K562 (cell line): ENCODE data around the gene NFKBIB. TPM values are rescaled to one million over a fixed set of nuclear protein-coding genes. Genes with fewer than 3 reads are reported as not detected.

Experiments
- FOXK2 ChIP-seq, 2 experiments: fragments of 450-650 bp; IDR thresholded peaks in 1 of 2; conservative IDR thresholded peaks in 1 of 2; 2 replicates each; pipeline ENCODE4 v1.6.1; 2016; ENCODE audit warnings: low read depth in 2 of 2, mild to moderate bottlenecking in 1 of 2
- MTA1 ChIP-seq: fragments of 450-650 bp; IDR thresholded peaks from 2 replicates; pipeline ENCODE4 v1.6.1; 2017; ENCODE audit warnings: borderline replicate concordance
- NBN ChIP-seq: fragments of 450-650 bp; IDR thresholded peaks from 2 replicates; pipeline ENCODE4 v1.6.1; 2016; ENCODE audit warnings: low read depth, mild to moderate bottlenecking
- NCOA1 ChIP-seq: fragments of 450-650 bp; IDR thresholded peaks from 2 replicates; pipeline ENCODE4 v1.6.1; 2016; ENCODE audit warnings: low read depth
- SUPT5H ChIP-seq: fragments of 450-650 bp; IDR thresholded peaks from 2 replicates; pipeline ENCODE4 v1.6.1; 2016
- ZNF121 ChIP-seq: sonication (generic); formaldehyde crosslinking; conservative IDR thresholded peaks from 2 replicates; pipeline ENCODE4 v1.8.0; 2022; ENCODE audit warnings: missing genetic modification reagents
- polyA plus RNA-seq, 8 experiments: library from polyadenylated mRNA; depleted of rRNA in 4 of 8; stranded (reverse) in 5 of 8; unstranded in 3 of 8; fragments of >200 nt; fragmentation: Nextera tagmentation in 2 of 8; fragmentation: Illumina TruSeq in 1 of 8; extraction: Ambion mirVana in 2 of 8; extraction: Trizol in 1 of 8; gene quantifications; 2 replicates each; pipeline versions ENCODE4 v1.2.1 to v1.2.3, GENCODE V29; 2011 to 2014; ENCODE audit warnings: inconsistent platforms in 1 of 8, missing spikeins in 1 of 8
- total RNA-seq, 7 experiments: library from RNA; depleted of rRNA in 6 of 7; stranded (reverse); fragments of >200 nt in 6 of 7; fragmentation: Illumina TruSeq in 2 of 7; extraction: Trizol in 2 of 7; gene quantifications; 2 replicates each; pipeline versions ENCODE4 v1.2.1 to v1.2.3, GENCODE V29; 2011 to 2021; ENCODE audit warnings: low replicate concordance in 1 of 7
- TF ChIP-seq, protein P1 (sequence below): IDR thresholded peaks from 2 replicates; pipeline ENCODE4 v1.6.1; 2012; ENCODE audit warnings: low read depth, low read length, improper control_type of control experiment, borderline replicate concordance
- TF ChIP-seq, protein P2 (sequence below), 2 experiments: fragments of 450-650 bp; IDR thresholded peaks; 2 replicates each; pipeline ENCODE4 v1.6.1; 2018; ENCODE audit warnings: mild to moderate bottlenecking in 2 of 2, low read depth in 1 of 2; ENCODE audit not compliant: partially characterized antibody in 2 of 2
- TF ChIP-seq, protein P3 (sequence below): fragments of 450-650 bp; IDR thresholded peaks from 2 replicates; pipeline ENCODE4 v1.6.1; 2016
- TF ChIP-seq, protein P4 (sequence below): sonication (generic); formaldehyde crosslinking; IDR thresholded peaks from 2 replicates; pipeline ENCODE4 v1.5.0; 2020; ENCODE audit warnings: missing genetic modification reagents
- TF ChIP-seq, protein P5 (sequence below): conservative IDR thresholded peaks from 2 replicates; pipeline ENCODE4 v1.6.1; 2011; ENCODE audit warnings: low read depth, mild to moderate bottlenecking, low read length; ENCODE audit not compliant: control insufficient read depth
- TF ChIP-seq, protein P6 (sequence below): fragments of 450-650 bp; formaldehyde crosslinking; IDR thresholded peaks from 2 replicates; pipeline ENCODE4 v1.4.0; 2022; ENCODE audit warnings: missing genetic modification characterization
- TF ChIP-seq, protein P7 (sequence below): sonication (generic); formaldehyde crosslinking; IDR thresholded peaks from 2 replicates; pipeline ENCODE4 v1.4.0; 2020; ENCODE audit warnings: mild to moderate bottlenecking, missing genetic modification reagents

The NFKBIB gene
- total and polyA plus RNA-seq, 9 of the 15 experiments (the other 6 are each of a cell fraction or from before 2014, with no cell fraction given) = 1.5 to 44.9 (median 10.4) TPM

DNA sequence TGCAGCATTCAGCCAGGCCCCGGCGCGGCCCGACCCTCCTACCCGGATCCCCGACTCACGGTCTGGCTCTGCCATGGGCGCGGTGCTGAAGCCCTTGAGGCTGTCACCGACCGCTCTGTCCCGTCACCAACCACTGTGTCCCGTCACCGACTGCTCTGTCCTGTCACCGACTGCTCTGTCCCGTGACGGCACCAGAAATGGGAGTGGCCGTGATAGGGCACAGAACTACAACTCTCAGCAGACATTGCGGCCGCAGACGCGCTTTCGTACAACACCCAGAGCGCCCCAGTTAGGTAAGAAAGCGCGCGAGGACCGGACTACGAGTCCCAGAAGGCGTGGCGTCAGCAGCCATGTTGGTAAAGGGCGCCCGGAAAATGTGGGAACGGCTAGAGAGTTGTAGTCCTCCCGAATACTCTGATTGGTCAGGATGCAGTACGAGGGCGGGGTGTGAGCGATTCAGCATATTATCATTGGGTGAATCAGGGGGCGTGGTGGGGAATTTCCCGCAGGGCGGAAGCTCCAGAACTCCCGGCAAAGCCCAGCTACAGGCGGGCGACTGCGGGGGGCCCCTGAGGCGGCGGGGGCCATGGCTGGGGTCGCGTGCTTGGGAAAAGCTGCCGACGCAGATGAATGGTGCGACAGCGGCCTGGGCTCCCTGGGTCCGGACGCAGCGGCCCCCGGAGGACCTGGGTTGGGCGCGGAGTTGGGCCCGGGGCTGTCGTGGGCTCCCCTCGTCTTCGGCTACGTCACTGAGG, at the start of gene NFKBIB, which contains the start of gene SIRT2 (continued):
- TF ChIP-seq, protein P1, sequence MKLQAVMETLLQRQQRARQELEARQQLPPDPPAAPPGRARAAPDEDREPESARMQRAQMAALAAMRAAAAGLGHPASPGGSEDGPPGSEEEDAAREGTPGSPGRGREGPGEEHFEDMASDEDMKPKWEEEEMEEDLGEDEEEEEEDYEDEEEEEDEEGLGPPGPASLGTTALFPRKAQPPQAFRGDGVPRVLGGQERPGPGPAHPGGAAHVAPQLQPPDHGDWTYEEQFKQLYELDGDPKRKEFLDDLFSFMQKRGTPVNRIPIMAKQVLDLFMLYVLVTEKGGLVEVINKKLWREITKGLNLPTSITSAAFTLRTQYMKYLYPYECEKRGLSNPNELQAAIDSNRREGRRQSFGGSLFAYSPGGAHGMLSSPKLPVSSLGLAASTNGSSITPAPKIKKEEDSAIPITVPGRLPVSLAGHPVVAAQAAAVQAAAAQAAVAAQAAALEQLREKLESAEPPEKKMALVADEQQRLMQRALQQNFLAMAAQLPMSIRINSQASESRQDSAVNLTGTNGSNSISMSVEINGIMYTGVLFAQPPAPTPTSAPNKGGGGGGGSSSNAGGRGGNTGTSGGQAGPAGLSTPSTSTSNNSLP = no peak
- TF ChIP-seq, protein P2, sequence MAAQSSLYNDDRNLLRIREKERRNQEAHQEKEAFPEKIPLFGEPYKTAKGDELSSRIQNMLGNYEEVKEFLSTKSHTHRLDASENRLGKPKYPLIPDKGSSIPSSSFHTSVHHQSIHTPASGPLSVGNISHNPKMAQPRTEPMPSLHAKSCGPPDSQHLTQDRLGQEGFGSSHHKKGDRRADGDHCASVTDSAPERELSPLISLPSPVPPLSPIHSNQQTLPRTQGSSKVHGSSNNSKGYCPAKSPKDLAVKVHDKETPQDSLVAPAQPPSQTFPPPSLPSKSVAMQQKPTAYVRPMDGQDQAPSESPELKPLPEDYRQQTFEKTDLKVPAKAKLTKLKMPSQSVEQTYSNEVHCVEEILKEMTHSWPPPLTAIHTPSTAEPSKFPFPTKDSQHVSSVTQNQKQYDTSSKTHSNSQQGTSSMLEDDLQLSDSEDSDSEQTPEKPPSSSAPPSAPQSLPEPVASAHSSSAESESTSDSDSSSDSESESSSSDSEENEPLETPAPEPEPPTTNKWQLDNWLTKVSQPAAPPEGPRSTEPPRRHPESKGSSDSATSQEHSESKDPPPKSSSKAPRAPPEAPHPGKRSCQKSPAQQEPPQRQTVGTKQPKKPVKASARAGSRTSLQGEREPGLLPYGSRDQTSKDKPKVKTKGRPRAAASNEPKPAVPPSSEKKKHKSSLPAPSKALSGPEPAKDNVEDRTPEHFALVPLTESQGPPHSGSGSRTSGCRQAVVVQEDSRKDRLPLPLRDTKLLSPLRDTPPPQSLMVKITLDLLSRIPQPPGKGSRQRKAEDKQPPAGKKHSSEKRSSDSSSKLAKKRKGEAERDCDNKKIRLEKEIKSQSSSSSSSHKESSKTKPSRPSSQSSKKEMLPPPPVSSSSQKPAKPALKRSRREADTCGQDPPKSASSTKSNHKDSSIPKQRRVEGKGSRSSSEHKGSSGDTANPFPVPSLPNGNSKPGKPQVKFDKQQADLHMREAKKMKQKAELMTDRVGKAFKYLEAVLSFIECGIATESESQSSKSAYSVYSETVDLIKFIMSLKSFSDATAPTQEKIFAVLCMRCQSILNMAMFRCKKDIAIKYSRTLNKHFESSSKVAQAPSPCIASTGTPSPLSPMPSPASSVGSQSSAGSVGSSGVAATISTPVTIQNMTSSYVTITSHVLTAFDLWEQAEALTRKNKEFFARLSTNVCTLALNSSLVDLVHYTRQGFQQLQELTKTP (IDR thresholded peaks at IDR 0.05; ENCODE audit: low read depth in 1 of 2, partially characterized antibody in 2 of 2) = peak in 1 of 2 experiments; percentile 95
- peak; percentile 98 for TF ChIP-seq MTA1
- peak; percentile 44 for TF ChIP-seq NBN
- TF ChIP-seq, protein P3, sequence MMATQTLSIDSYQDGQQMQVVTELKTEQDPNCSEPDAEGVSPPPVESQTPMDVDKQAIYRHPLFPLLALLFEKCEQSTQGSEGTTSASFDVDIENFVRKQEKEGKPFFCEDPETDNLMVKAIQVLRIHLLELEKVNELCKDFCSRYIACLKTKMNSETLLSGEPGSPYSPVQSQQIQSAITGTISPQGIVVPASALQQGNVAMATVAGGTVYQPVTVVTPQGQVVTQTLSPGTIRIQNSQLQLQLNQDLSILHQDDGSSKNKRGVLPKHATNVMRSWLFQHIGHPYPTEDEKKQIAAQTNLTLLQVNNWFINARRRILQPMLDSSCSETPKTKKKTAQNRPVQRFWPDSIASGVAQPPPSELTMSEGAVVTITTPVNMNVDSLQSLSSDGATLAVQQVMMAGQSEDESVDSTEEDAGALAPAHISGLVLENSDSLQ = peak; percentile 94
- TF ChIP-seq NCOA1 = peak; percentile 96
- TF ChIP-seq SUPT5H = peak; percentile 53
- TF ChIP-seq FOXK2 (conservative IDR thresholded peaks at IDR 0.05 in 1 of 2, IDR thresholded peaks at IDR 0.05 in 1 of 2; ENCODE audit: low read depth in 2 of 2) = peak; percentile 83 to 86
- TF ChIP-seq, protein P4, sequence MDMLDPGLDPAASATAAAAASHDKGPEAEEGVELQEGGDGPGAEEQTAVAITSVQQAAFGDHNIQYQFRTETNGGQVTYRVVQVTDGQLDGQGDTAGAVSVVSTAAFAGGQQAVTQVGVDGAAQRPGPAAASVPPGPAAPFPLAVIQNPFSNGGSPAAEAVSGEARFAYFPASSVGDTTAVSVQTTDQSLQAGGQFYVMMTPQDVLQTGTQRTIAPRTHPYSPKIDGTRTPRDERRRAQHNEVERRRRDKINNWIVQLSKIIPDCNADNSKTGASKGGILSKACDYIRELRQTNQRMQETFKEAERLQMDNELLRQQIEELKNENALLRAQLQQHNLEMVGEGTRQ (CRISPR knock-in tag) = peak; percentile 75
- TF ChIP-seq, protein P5, sequence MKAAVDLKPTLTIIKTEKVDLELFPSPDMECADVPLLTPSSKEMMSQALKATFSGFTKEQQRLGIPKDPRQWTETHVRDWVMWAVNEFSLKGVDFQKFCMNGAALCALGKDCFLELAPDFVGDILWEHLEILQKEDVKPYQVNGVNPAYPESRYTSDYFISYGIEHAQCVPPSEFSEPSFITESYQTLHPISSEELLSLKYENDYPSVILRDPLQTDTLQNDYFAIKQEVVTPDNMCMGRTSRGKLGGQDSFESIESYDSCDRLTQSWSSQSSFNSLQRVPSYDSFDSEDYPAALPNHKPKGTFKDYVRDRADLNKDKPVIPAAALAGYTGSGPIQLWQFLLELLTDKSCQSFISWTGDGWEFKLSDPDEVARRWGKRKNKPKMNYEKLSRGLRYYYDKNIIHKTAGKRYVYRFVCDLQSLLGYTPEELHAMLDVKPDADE = peak; percentile 100
- TF ChIP-seq ZNF121 = no peak
- TF ChIP-seq, protein P6, sequence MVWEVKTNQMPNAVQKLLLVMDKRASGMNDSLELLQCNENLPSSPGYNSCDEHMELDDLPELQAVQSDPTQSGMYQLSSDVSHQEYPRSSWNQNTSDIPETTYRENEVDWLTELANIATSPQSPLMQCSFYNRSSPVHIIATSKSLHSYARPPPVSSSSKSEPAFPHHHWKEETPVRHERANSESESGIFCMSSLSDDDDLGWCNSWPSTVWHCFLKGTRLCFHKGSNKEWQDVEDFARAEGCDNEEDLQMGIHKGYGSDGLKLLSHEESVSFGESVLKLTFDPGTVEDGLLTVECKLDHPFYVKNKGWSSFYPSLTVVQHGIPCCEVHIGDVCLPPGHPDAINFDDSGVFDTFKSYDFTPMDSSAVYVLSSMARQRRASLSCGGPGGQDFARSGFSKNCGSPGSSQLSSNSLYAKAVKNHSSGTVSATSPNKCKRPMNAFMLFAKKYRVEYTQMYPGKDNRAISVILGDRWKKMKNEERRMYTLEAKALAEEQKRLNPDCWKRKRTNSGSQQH (CRISPR knock-in tag) = no peak
- TF ChIP-seq, protein P7, sequence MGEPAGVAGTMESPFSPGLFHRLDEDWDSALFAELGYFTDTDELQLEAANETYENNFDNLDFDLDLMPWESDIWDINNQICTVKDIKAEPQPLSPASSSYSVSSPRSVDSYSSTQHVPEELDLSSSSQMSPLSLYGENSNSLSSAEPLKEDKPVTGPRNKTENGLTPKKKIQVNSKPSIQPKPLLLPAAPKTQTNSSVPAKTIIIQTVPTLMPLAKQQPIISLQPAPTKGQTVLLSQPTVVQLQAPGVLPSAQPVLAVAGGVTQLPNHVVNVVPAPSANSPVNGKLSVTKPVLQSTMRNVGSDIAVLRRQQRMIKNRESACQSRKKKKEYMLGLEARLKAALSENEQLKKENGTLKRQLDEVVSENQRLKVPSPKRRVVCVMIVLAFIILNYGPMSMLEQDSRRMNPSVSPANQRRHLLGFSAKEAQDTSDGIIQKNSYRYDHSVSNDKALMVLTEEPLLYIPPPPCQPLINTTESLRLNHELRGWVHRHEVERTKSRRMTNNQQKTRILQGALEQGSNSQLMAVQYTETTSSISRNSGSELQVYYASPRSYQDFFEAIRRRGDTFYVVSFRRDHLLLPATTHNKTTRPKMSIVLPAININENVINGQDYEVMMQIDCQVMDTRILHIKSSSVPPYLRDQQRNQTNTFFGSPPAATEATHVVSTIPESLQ (CRISPR knock-in tag) = no peak
